ENCODE measurements around the gene TSPAN5.
A peak's percentile ranks its signal among the peaks of the same experiment; 100 is the strongest.

The TSPAN5 gene

DNA sequence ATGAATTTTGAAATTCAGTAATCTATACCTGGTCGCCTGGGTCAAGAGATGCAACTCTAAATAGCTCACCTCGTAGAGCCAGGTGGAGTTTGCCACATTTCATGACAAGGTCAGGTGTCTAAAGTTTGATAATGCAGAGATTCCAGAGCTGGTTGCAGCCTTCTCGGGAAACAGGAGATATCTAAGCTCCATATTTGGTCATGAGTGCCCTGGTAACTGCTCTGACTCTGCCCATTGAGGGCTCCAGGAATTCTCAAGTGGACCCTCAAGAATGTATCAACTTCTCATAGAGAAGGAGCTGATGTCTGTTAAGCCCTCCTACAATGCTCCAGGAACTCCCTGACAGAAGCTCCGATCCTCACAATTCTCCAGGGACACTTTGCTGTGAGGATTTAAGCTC is 33.2 kb upstream of the TSPAN5 start:
- H3K9me2 ChIP-seq (replicated peaks; ENCODE audit: low read depth, low read length) = no peaks in the 10 kb centered on the region
- no peak for TF ChIP-seq EZH2phosphoT487 (IDR thresholded peaks at IDR 0.05; ENCODE audit: borderline replicate concordance)
- TF ChIP-seq, protein P1, sequence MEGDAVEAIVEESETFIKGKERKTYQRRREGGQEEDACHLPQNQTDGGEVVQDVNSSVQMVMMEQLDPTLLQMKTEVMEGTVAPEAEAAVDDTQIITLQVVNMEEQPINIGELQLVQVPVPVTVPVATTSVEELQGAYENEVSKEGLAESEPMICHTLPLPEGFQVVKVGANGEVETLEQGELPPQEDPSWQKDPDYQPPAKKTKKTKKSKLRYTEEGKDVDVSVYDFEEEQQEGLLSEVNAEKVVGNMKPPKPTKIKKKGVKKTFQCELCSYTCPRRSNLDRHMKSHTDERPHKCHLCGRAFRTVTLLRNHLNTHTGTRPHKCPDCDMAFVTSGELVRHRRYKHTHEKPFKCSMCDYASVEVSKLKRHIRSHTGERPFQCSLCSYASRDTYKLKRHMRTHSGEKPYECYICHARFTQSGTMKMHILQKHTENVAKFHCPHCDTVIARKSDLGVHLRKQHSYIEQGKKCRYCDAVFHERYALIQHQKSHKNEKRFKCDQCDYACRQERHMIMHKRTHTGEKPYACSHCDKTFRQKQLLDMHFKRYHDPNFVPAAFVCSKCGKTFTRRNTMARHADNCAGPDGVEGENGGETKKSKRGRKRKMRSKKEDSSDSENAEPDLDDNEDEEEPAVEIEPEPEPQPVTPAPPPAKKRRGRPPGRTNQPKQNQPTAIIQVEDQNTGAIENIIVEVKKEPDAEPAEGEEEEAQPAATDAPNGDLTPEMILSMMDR (conservative IDR thresholded peaks at IDR 0.05; ENCODE audit: low read length) = no peak

GRCh38 chr4:98689507-98690174 is 31.2 kb upstream of the TSPAN5 start:
- H3K4me2 ChIP-seq (ENCODE audit: low read depth, low read length, poor library complexity, severe bottlenecking) = peak overlapping the region; percentile 60
- H2AFZ ChIP-seq (ENCODE audit: low read length) = no peak overlapping the region
- H4K20me1 ChIP-seq (ENCODE audit: insufficient read depth, low read length, poor library complexity, severe bottlenecking) = no peaks in the 10 kb centered on the region
- peaks cover 5% of the 10 kb centered on the region; the same call in 1 of the 2 replicates for H3F3A ChIP-seq (ENCODE audit: low read depth)
- TF ChIP-seq, protein P1 (conservative IDR thresholded peaks at IDR 0.05; ENCODE audit: low read length) = no peak
- no peak for TF ChIP-seq EZH2phosphoT487 (IDR thresholded peaks at IDR 0.05; ENCODE audit: borderline replicate concordance)
- H3K4me1 ChIP-seq (ENCODE audit: insufficient read depth, low read length, poor library complexity, severe bottlenecking) = peaks cover 36% of the 10 kb centered on the region
- H3K27me3 ChIP-seq (ENCODE audit: insufficient read depth, low read length, poor library complexity, severe bottlenecking) = no peaks in the 10 kb centered on the region
- no peaks in the 10 kb centered on the region for H3K9me2 ChIP-seq (replicated peaks; ENCODE audit: low read depth, low read length)
- H3K9me3 ChIP-seq (ENCODE audit: insufficient read depth, low read depth, low read length) = no peaks in the 10 kb centered on the region
- no peak overlapping the region for H3K9ac ChIP-seq (ENCODE audit: low read depth, low read length, poor library complexity, severe bottlenecking)
- no peaks in the 10 kb centered on the region for H3K36me3 ChIP-seq (ENCODE audit: insufficient read depth, low read length)
- no peaks in the 10 kb centered on the region for H3K79me2 ChIP-seq (ENCODE audit: insufficient read depth, low read length)
- peak overlapping the region; percentile 28 for H3K4me3 ChIP-seq (ENCODE audit: low read length, poor library complexity, severe bottlenecking)

More for the DNA sequence above, 33.2 kb upstream of the TSPAN5 start:
- peaks cover 36% of the 10 kb centered on the region for H3K4me1 ChIP-seq (ENCODE audit: insufficient read depth, low read length, poor library complexity, severe bottlenecking)
- no peaks in the 10 kb centered on the region for H4K20me1 ChIP-seq (ENCODE audit: insufficient read depth, low read length, poor library complexity, severe bottlenecking)
- peaks cover 5% of the 10 kb centered on the region; the same call in 1 of the 2 replicates for H3F3A ChIP-seq (ENCODE audit: low read depth)
- H3K4me2 ChIP-seq (ENCODE audit: low read depth, low read length, poor library complexity, severe bottlenecking) = no peak overlapping the region
- no peak overlapping the region for H2AFZ ChIP-seq (ENCODE audit: low read length)
- H3K36me3 ChIP-seq (ENCODE audit: insufficient read depth, low read length) = no peaks in the 10 kb centered on the region
- H3K4me3 ChIP-seq (ENCODE audit: low read length, poor library complexity, severe bottlenecking) = no peak overlapping the region
- H3K79me2 ChIP-seq (ENCODE audit: insufficient read depth, low read length) = no peaks in the 10 kb centered on the region
- H3K27me3 ChIP-seq (ENCODE audit: insufficient read depth, low read length, poor library complexity, severe bottlenecking) = no peaks in the 10 kb centered on the region
- no peak overlapping the region for H3K9ac ChIP-seq (ENCODE audit: low read depth, low read length, poor library complexity, severe bottlenecking)
- H3K9me3 ChIP-seq (ENCODE audit: insufficient read depth, low read depth, low read length) = no peaks in the 10 kb centered on the region

DNA sequence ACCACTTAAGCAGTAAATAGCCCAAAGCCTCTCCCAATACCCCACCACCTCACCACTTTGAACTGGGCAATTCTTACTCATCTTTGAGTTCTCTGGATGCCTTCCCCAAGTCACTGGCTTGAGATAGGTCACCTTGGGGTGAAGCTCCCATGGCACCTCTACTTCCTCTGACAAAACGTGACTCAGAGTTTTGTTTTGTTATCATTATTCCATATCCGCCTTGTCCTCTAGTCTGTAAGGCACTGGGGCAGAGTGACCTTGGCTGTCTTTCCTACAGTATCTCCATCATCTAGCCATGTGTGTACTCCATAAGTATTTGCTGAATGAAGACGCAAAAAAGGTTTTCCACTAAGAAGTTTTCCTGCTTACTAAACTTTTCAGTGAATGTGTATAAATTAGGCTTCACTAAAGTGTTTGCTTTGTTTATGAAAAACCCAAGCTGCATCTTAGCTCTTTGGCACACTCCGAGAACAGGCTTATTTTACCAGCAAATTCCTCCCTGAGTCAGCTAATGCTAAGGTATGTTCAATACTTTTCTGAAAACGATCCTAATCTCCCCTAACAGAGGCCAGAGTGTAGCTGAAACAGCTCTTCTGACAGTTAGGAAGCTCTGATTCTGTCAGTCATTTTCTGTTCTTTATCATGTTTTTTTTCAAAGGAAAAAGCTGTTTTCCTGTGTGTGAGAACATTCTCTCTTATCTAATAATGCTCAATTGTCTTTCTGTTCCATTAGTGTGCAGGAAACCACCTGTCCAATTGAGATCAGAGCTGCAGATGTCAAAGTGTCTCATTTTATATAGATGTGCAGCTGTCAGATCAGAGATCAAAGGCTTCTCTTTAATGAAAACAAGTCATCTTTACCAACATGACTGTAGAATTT is 30.2 kb upstream of the TSPAN5 start:
- Histone ChIP-seq H4K20me1 (ENCODE audit: insufficient read depth, low read length, poor library complexity, severe bottlenecking) (no peaks in the 10 kb centered on the region), H3K4me3 (ENCODE audit: low read length, poor library complexity, severe bottlenecking) (peak overlapping the region; percentile 28), H3K9me2 (replicated peaks; ENCODE audit: low read depth, low read length) (no peaks in the 10 kb centered on the region), H3K27me3 (ENCODE audit: insufficient read depth, low read length, poor library complexity, severe bottlenecking) (no peaks in the 10 kb centered on the region), H3K9ac (ENCODE audit: low read depth, low read length, poor library complexity, severe bottlenecking) (peak overlapping the region; percentile 14), H3K4me2 (ENCODE audit: low read depth, low read length, poor library complexity, severe bottlenecking) (peak overlapping the region; percentile 60), H3K9me3 (ENCODE audit: insufficient read depth, low read depth, low read length) (no peaks in the 10 kb centered on the region), H3K36me3 (ENCODE audit: insufficient read depth, low read length) (no peaks in the 10 kb centered on the region), H3K4me1 (ENCODE audit: insufficient read depth, low read length, poor library complexity, severe bottlenecking) (peaks cover 36% of the 10 kb centered on the region), H3K79me2 (ENCODE audit: insufficient read depth, low read length) (no peaks in the 10 kb centered on the region), H3F3A (ENCODE audit: low read depth) (peaks cover 5% of the 10 kb centered on the region; the same call in 1 of the 2 replicates), H2AFZ (ENCODE audit: low read length) (no peak overlapping the region)
- no peak for TF ChIP-seq EZH2phosphoT487 (IDR thresholded peaks at IDR 0.05; ENCODE audit: borderline replicate concordance)
- TF ChIP-seq, protein P1 (conservative IDR thresholded peaks at IDR 0.05; ENCODE audit: low read length) = no peak
